DOHH2 (cell line): Measurements from ENCODE around the gene PIBF1.

ENCODE experiments used
- H3F3A ChIP-seq: fragments of 200-600 bp; sonication (generic), shearing (Covaris generic); 2 replicates; pipeline ENCODE4 v1.6.0; 2016; ENCODE audit warnings: antibody characterized with exemption, mild to moderate bottlenecking; ENCODE audit not compliant: control insufficient read depth, insufficient read depth
- H3K27ac ChIP-seq: fragments of 200-600 bp; sonication (generic); 2 replicates; pipeline ENCODE4 v1.5.1; 2014; ENCODE audit warnings: low read depth, mild to moderate bottlenecking, low read length, moderate library complexity
- H3K27me3 ChIP-seq: fragments of 200-600 bp; sonication (generic); 2 replicates; pipeline ENCODE4 v1.6.1; 2014; ENCODE audit warnings: mild to moderate bottlenecking, low read length, mixed read lengths; ENCODE audit not compliant: control insufficient read depth
- H3K36me3 ChIP-seq: fragments of 200-600 bp; sonication (generic); 2 replicates; pipeline ENCODE4 v1.6.1; 2014; ENCODE audit warnings: mild to moderate bottlenecking, low read length, moderate library complexity, mixed read lengths; ENCODE audit not compliant: control insufficient read depth
- H3K4me1 ChIP-seq: fragments of 200-600 bp; sonication (generic); 2 replicates; pipeline ENCODE4 v1.6.1; 2014; ENCODE audit warnings: mild to moderate bottlenecking, low read length, mixed read lengths; ENCODE audit not compliant: control insufficient read depth
- H3K4me2 ChIP-seq: fragments of 200-600 bp; sonication (generic); 2 replicates; pipeline ENCODE4 v1.6.0; 2014; ENCODE audit warnings: mild to moderate bottlenecking, low read length, moderate library complexity
- H3K4me3 ChIP-seq: fragments of 200-600 bp; sonication (generic); 2 replicates; pipeline ENCODE4 v1.5.1; 2014; ENCODE audit warnings: mild to moderate bottlenecking, low read length, mixed read lengths
- H3K79me2 ChIP-seq: fragments of 200-600 bp; sonication (generic); 2 replicates; pipeline ENCODE4 v1.6.1; 2014; ENCODE audit warnings: mild to moderate bottlenecking, low read length, mixed read lengths; ENCODE audit not compliant: control insufficient read depth
- H3K9me2 ChIP-seq: fragments of 200-600 bp; sonication (generic); replicated peaks from 2 replicates; pipeline ENCODE4 v1.6.1; 2014; ENCODE audit warnings: mild to moderate bottlenecking, low read length, mixed read lengths; ENCODE audit not compliant: control insufficient read depth
- H3K9me3 ChIP-seq: fragments of 200-600 bp; sonication (generic); 2 replicates; pipeline ENCODE4 v1.6.1; 2014; ENCODE audit warnings: antibody characterized with exemption, low read length, mixed read lengths; ENCODE audit not compliant: control insufficient read depth, insufficient read depth
- H4K20me1 ChIP-seq: fragments of 200-600 bp; sonication (generic); 2 replicates; pipeline ENCODE4 v1.6.0; 2014; ENCODE audit warnings: low read depth, mild to moderate bottlenecking, antibody characterized with exemption, low read length, moderate library complexity; ENCODE audit not compliant: control insufficient read depth, insufficient read depth
- EZH2phosphoT487 ChIP-seq: fragments of 200-600 bp; sonication (generic); IDR thresholded peaks from 2 replicates; pipeline ENCODE4 v1.6.1; 2017; ENCODE audit warnings: borderline replicate concordance, mild to moderate bottlenecking, antibody characterized with exemption, low read length, moderate library complexity, mixed read lengths
- TF ChIP-seq, protein P1 (sequence below): fragments of 200-600 bp; sonication (generic); IDR thresholded peaks from one replicate; pipeline ENCODE4 v1.5.1; 2014; ENCODE audit warnings: antibody characterized with exemption, mild to moderate bottlenecking, low read depth, low read length; ENCODE audit not compliant: poor library complexity, severe bottlenecking

The PIBF1 gene

DNA sequence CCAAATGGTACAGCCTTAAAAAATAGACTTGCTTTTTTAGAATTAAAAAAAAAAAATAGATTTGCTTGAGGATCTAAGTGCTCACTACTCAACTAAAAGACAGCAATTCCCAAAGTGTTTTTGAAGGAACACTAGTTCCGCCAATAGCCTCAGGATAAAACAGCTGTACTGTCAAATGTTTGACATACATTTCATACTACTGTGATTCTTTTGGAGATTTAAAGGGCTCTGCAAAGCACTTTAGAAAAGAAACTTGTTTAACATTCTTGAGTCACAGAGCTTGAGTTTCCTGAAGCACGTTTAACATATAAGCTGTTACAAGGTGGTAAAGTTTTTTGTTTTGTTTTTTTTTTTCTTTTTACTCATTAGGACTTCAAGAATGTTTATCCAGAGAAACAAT is 253.7 kb downstream of the PIBF1 start:
- no peaks in the 10 kb centered on the region for H3K79me2 ChIP-seq
- no peak overlapping the region for H3K4me3 ChIP-seq
- no peak overlapping the region for H3K4me2 ChIP-seq
- no peaks in the 10 kb centered on the region for H3K9me2 ChIP-seq
- no peaks in the 10 kb centered on the region for H4K20me1 ChIP-seq
- no peaks in the 10 kb centered on the region for H3K27me3 ChIP-seq
- no peaks in the 10 kb centered on the region for H3K4me1 ChIP-seq
- H3K9me3 ChIP-seq, result no peaks in the 10 kb centered on the region
- H3K27ac ChIP-seq, result no peak overlapping the region
- H3F3A ChIP-seq, result no peaks in the 10 kb centered on the region
- H3K36me3 ChIP-seq, result no peaks in the 10 kb centered on the region
- TF ChIP-seq, protein P1, sequence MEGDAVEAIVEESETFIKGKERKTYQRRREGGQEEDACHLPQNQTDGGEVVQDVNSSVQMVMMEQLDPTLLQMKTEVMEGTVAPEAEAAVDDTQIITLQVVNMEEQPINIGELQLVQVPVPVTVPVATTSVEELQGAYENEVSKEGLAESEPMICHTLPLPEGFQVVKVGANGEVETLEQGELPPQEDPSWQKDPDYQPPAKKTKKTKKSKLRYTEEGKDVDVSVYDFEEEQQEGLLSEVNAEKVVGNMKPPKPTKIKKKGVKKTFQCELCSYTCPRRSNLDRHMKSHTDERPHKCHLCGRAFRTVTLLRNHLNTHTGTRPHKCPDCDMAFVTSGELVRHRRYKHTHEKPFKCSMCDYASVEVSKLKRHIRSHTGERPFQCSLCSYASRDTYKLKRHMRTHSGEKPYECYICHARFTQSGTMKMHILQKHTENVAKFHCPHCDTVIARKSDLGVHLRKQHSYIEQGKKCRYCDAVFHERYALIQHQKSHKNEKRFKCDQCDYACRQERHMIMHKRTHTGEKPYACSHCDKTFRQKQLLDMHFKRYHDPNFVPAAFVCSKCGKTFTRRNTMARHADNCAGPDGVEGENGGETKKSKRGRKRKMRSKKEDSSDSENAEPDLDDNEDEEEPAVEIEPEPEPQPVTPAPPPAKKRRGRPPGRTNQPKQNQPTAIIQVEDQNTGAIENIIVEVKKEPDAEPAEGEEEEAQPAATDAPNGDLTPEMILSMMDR, result no peak
- no peak for TF ChIP-seq EZH2phosphoT487

DNA sequence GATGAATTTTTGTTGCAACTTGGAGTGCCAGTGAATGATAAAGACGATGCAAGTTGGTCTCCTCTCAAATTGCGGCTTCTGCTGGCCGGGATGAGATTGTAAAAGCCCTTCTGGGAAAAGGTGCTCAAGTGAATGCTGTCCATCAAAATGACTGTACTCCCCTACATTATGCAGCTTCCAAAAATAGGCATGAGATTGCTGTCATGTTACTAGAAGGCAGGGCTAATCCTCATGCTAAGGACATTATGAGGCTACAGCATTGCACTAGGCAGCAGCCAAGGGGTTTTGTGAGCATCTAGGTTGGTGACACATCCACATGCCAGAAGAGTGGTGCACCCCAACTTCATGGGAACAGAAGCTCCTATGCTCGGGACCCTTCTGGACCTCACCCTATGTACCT is 254.6 kb downstream of the PIBF1 start:
- Histone ChIP-seq H3K4me2 (no peak overlapping the region), H3K27me3 (no peaks in the 10 kb centered on the region), H3K9me3 (no peaks in the 10 kb centered on the region), H3K79me2 (no peaks in the 10 kb centered on the region), H3F3A (no peaks in the 10 kb centered on the region), H3K27ac (no peak overlapping the region), H3K4me3 (no peak overlapping the region), H3K36me3 (no peaks in the 10 kb centered on the region), H3K9me2 (no peaks in the 10 kb centered on the region), H3K4me1 (no peaks in the 10 kb centered on the region), H4K20me1 (no peaks in the 10 kb centered on the region)
- TF ChIP-seq, protein P1, result no peak
- TF ChIP-seq EZH2phosphoT487, result no peak

DNA sequence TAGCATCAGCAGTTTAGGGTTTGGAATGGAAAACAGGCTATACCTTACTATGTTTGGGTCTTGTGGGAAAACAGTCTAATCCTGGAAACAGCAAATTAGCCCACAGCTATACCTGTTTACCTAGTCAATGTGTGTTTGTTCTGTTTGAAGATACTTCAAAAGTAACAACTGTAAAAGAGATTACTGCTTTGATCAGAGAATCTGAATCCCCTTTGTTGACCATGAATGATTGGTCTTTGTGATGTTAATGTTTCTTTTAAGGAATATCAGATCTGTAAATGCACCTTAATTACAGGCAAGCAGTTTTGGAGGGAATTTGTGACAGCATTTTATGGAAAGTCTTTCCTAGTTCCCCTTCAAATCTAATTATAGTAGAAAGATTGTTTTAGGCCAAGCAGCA is 256.1 kb downstream of the PIBF1 start:
- Histone ChIP-seq H3K4me2 (no peak overlapping the region), H3F3A (no peaks in the 10 kb centered on the region), H3K4me3 (no peak overlapping the region), H3K27me3 (no peaks in the 10 kb centered on the region), H3K9me2 (no peaks in the 10 kb centered on the region), H3K4me1 (no peaks in the 10 kb centered on the region), H3K36me3 (no peaks in the 10 kb centered on the region), H3K9me3 (no peaks in the 10 kb centered on the region), H3K79me2 (no peaks in the 10 kb centered on the region), H4K20me1 (no peaks in the 10 kb centered on the region), H3K27ac (no peak overlapping the region)
- TF ChIP-seq EZH2phosphoT487, result no peak
- TF ChIP-seq, protein P1, result no peak
